ENCODE measurements around the gene SSBP4.

The SSBP4 gene

DNA sequence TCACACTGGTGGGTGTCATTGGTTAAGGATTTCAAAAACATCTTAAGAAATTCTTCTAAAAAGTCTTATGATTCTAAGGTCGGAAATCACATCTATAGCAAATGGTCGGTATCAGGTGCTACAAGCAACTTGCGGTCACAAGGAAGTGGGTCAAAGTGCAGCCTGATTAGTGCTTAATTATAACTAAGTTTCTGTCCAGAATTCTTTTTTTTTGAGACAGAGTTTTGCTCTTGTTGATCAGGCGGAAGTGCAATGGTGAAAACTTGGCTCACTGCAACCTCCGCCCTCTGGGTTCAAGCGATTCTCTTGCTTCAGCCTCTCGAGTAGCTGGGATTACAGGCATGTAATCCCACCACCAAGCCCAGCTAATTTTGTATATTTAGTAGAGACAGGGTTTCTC, 34.4 kb upstream of the SSBP4 start:
- no peak overlapping the region for H3K27ac ChIP-seq (ENCODE audit: extremely low read depth, low read depth, low read length)
- POLR2A ChIA-PET: no interaction called here

DNA sequence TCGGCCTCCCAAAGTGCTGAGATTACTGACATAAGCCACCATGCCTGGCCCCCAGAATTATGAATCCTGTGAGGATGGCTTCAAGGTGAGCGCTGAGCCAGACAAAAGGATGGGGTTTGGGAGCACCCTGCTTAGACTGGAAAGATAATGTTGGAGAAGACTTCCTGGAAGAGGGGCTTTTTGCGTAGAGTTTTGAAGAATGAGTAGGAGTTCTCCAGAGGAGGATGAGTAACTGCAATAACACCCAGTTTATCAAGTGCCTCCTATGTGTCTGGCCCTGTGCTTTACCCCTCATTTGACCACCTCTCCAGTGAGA, 33.9 kb upstream of the SSBP4 start:
- ChIA-PET POLR2A (no interaction called here), CTCF (interaction anchor here (0.5 to 5.6 kb wide), 12 partner anchors 15 to 676 kb away, joined by 3 to 68 read pairs (median 4); partner anchors contain the start of genes LRRC25 and SSBP4)
- no peaks in the 10 kb centered on the region for H3K36me3 ChIP-seq (ENCODE audit: control insufficient read depth in 2 of 2, insufficient read depth in 1 of 2, low read length in 2 of 2)
- H3K27ac ChIP-seq (ENCODE audit: extremely low read depth, low read depth, low read length): no peak overlapping the region
- no peaks in the 10 kb centered on the region for H3K4me1 ChIP-seq (ENCODE audit: control insufficient read depth, insufficient read depth, low read length)
- no peak for TF ChIP-seq ZNF843 (tag by site-specific recombination; IDR thresholded peaks at IDR 0.05)
- TF ChIP-seq ZFP3 (tag by site-specific recombination; IDR thresholded peaks at IDR 0.05; ENCODE audit: low read depth): peak; percentile 96
- no peaks in the 10 kb centered on the region for H3K9me3 ChIP-seq (ENCODE audit: control insufficient read depth, insufficient read depth, low read depth, low read length)
- no peak overlapping the region for H3K4me3 ChIP-seq (ENCODE audit: low read depth, low read length)

More for the DNA sequence above, 34.4 kb upstream of the SSBP4 start:
- TF ChIP-seq PRDM2 (tag by site-specific recombination; IDR thresholded peaks at IDR 0.05; ENCODE audit: borderline replicate concordance): no peak
- Histone ChIP-seq H3K9me3 (ENCODE audit: control insufficient read depth, insufficient read depth, low read depth, low read length) (no peaks in the 10 kb centered on the region), H3K36me3 (ENCODE audit: control insufficient read depth in 2 of 2, insufficient read depth in 1 of 2, low read length in 2 of 2) (no peaks in the 10 kb centered on the region), H3K4me3 (ENCODE audit: low read depth, low read length) (no peak overlapping the region), H3K4me1 (ENCODE audit: control insufficient read depth, insufficient read depth, low read length) (no peaks in the 10 kb centered on the region)
- CTCF ChIA-PET: interaction anchor here (4.8 kb wide), 1 partner anchor 26 kb away, joined by 44 read pairs; no protein-coding TSS in a partner anchor

DNA sequence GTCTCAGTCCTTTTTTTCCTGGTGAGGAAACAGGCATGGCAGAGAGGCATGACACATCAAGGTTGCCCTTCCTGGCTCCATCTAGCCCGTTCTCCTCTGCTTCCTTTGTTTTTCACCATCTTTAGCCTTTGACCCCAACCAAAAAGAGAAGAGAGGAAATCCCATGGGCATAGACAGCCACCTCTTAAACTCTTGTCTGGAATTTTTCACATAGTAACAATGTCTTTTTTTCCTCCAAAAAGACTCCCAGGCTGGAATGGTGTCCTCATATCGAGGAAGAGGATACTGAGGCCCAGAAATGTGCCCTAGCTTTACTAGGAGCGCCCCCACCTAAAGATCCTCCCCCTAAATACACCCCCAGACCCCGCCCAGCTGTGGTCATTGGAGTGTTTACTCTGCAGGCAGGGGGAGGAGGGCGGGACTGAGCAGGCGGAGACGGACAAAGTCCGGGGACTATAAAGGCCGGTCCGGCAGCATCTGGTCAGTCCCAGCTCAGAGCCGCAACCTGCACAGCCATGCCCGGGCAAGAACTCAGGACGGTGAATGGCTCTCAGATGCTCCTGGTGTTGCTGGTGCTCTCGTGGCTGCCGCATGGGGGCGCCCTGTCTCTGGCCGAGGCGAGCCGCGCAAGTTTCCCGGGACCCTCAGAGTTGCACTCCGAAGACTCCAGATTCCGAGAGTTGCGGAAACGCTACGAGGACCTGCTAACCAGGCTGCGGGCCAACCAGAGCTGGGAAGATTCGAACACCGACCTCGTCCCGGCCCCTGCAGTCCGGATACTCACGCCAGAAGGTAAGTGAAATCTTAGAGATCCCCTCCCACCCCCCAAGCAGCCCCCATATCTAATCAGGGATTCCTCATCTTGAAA, 33.3 kb upstream of the SSBP4 start, which contains the start of gene GDF15:
Gene GDF15, plus strand, starts transcription at position 484 of the 868 bp plus-strand sequence. Its CDS starts 32 bp downstream, at position 516.
- no peak within 1 kb of the TSS for H3K4me3 ChIP-seq (ENCODE audit: low read depth, low read length)
- POLR2A ChIA-PET: no interaction called here
- no peak within 1 kb of the TSS for H3K27ac ChIP-seq (ENCODE audit: extremely low read depth, low read depth, low read length)
- no peaks in the 10 kb centered on the region for H3K4me1 ChIP-seq (ENCODE audit: control insufficient read depth, insufficient read depth, low read length)
- CTCF ChIA-PET: interaction anchor here (0.5 to 5.6 kb wide), 16 partner anchors 10 to 676 kb away, joined by 3 to 68 read pairs (median 4); partner anchors contain the start of genes LRRC25 and SSBP4
- no peaks in the 10 kb centered on the region for H3K36me3 ChIP-seq (ENCODE audit: control insufficient read depth in 2 of 2, insufficient read depth in 1 of 2, low read length in 2 of 2)
- H3K9me3 ChIP-seq (ENCODE audit: control insufficient read depth, insufficient read depth, low read depth, low read length): no peaks in the 10 kb centered on the region
- TF ChIP-seq ZNF391 (tag by site-specific recombination; IDR thresholded peaks at IDR 0.05; ENCODE audit: borderline replicate concordance, low read depth): no peak
- TF ChIP-seq, protein P1, sequence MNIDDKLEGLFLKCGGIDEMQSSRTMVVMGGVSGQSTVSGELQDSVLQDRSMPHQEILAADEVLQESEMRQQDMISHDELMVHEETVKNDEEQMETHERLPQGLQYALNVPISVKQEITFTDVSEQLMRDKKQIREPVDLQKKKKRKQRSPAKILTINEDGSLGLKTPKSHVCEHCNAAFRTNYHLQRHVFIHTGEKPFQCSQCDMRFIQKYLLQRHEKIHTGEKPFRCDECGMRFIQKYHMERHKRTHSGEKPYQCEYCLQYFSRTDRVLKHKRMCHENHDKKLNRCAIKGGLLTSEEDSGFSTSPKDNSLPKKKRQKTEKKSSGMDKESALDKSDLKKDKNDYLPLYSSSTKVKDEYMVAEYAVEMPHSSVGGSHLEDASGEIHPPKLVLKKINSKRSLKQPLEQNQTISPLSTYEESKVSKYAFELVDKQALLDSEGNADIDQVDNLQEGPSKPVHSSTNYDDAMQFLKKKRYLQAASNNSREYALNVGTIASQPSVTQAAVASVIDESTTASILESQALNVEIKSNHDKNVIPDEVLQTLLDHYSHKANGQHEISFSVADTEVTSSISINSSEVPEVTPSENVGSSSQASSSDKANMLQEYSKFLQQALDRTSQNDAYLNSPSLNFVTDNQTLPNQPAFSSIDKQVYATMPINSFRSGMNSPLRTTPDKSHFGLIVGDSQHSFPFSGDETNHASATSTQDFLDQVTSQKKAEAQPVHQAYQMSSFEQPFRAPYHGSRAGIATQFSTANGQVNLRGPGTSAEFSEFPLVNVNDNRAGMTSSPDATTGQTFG (tag by site-specific recombination; IDR thresholded peaks at IDR 0.05; ENCODE audit: borderline replicate concordance): no peak
- no peak for TF ChIP-seq ZNF549 (tag by site-specific recombination; IDR thresholded peaks at IDR 0.05)
- peak; percentile 78 for TF ChIP-seq CTCF (tag by site-specific recombination; IDR thresholded peaks at IDR 0.05)
- 0 out of 2 replicates have a peak, but pooled peaks have one; percentile 34 for TF ChIP-seq ZSCAN30 (tag by site-specific recombination; IDR thresholded peaks at IDR 0.05)
- TF ChIP-seq ZNF248 (tag by site-specific recombination; IDR thresholded peaks at IDR 0.05): no peak
- peak; percentile 79 for TF ChIP-seq SP3 (tag by site-specific recombination; IDR thresholded peaks at IDR 0.05)
- TF ChIP-seq IKZF3 (tag by site-specific recombination; IDR thresholded peaks at IDR 0.05): peak; percentile 76
- TF ChIP-seq ZNF621 (tag by site-specific recombination; IDR thresholded peaks at IDR 0.05): no peak
- TF ChIP-seq, protein P2, sequence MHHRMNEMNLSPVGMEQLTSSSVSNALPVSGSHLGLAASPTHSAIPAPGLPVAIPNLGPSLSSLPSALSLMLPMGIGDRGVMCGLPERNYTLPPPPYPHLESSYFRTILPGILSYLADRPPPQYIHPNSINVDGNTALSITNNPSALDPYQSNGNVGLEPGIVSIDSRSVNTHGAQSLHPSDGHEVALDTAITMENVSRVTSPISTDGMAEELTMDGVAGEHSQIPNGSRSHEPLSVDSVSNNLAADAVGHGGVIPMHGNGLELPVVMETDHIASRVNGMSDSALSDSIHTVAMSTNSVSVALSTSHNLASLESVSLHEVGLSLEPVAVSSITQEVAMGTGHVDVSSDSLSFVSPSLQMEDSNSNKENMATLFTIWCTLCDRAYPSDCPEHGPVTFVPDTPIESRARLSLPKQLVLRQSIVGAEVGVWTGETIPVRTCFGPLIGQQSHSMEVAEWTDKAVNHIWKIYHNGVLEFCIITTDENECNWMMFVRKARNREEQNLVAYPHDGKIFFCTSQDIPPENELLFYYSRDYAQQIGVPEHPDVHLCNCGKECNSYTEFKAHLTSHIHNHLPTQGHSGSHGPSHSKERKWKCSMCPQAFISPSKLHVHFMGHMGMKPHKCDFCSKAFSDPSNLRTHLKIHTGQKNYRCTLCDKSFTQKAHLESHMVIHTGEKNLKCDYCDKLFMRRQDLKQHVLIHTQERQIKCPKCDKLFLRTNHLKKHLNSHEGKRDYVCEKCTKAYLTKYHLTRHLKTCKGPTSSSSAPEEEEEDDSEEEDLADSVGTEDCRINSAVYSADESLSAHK (tag by site-specific recombination; IDR thresholded peaks at IDR 0.05): no peak
